Activated CD4-positive, alpha-beta memory T cell treated with anti-CD3 and anti-CD28 coated beads for 36 hours (primary cell): ENCODE results near the gene SLA2. TPM values are rescaled to one million over a fixed set of nuclear protein-coding genes. Genes with fewer than 3 reads are reported as not detected.

Experiments used
- CTCF ChIA-PET: fragments of 350-600 bp; sonication (Branson Sonifier 250); formaldehyde crosslinking; loops from one replicate; lab custom pipeline; 2021; ENCODE audit warnings: antibody characterized with exemption, inconsistent platforms; lab: Charles Lee
- POLR2A ChIA-PET: fragments of 350-600 bp; sonication (Branson Sonifier 250); formaldehyde crosslinking; loops from one replicate; lab custom pipeline; 2021; ENCODE audit warnings: antibody characterized with exemption; lab: Charles Lee
- DNase-seq: peaks from one replicate; pipeline ENCODE4 v3.0.0-alpha.2; 2020
- H3K27ac Mint-ChIP-seq: one replicate; pipeline ENCODE4 v1.8.0; 2021; ENCODE audit warnings: mixed read lengths
- H3K27me3 Mint-ChIP-seq: one replicate; pipeline ENCODE4 v1.8.0; 2021; ENCODE audit warnings: mixed read lengths
- H3K36me3 Mint-ChIP-seq: one replicate; pipeline ENCODE4 v1.8.0; 2021; ENCODE audit warnings: mixed read lengths
- H3K4me1 Mint-ChIP-seq: one replicate; pipeline ENCODE4 v1.8.0; 2021; ENCODE audit warnings: low read depth, mixed read lengths
- H3K4me3 Mint-ChIP-seq: one replicate; pipeline ENCODE4 v1.8.0; 2021; ENCODE audit warnings: mild to moderate bottlenecking, mixed read lengths
- H3K9me3 Mint-ChIP-seq: one replicate; pipeline ENCODE4 v1.8.0; 2021; ENCODE audit warnings: mixed read lengths
- intact Hi-C: fragments of 100-400 bp; cut with micrococcal nuclease; formaldehyde crosslinking; loops from one replicate; pipeline ENCODE4 v1.15.1; 2023
- total RNA-seq, 2 experiments: library from RNA; stranded (reverse); gene quantifications; one replicate each; pipeline ENCODE4 v1.2.3, GENCODE V29; 2021

The SLA2 gene
- total RNA-seq, 2 experiments from 2014 or later: 47.1 to 47.7 TPM

- Mint-ChIP-seq H3K27ac (no peak overlapping the region), H3K27me3 (no peaks in the 10 kb centered on the region), H3K4me3 (no peak overlapping the region), H3K36me3 (peaks cover 2% of the 10 kb centered on the region), H3K4me1 (no peaks in the 10 kb centered on the region), H3K9me3 (no peaks in the 10 kb centered on the region)
- no peak for DNase-seq
- CTCF ChIA-PET: interaction anchor here (0.7 to 1.2 kb wide), 3 partner anchors 84 to 678 kb away, joined by 3 to 4 read pairs (median 3); no protein-coding TSS in a partner anchor
- POLR2A ChIA-PET: no interaction called here
- intact Hi-C loops: no loop called here
Measured at GRCh38 chr20:36670665-36671357, 24.8 kb upstream of the SLA2 start.

GRCh38 chr20:36666181-36666740 is 20.3 kb upstream of the SLA2 start:
- intact Hi-C loops: no loop called here
- ChIA-PET CTCF (interaction anchor here (0.6 to 1.2 kb wide), 5 partner anchors 14 to 142 kb away, joined by 3 to 8 read pairs (median 4); no protein-coding TSS in a partner anchor), POLR2A (no interaction called here)
- H3K36me3 Mint-ChIP-seq: peaks cover 7% of the 10 kb centered on the region
- no peak for DNase-seq
- no peaks in the 10 kb centered on the region for H3K27me3 Mint-ChIP-seq
- H3K4me3 Mint-ChIP-seq: no peak overlapping the region
- no peaks in the 10 kb centered on the region for H3K9me3 Mint-ChIP-seq
- no peak overlapping the region for H3K27ac Mint-ChIP-seq
- no peaks in the 10 kb centered on the region for H3K4me1 Mint-ChIP-seq

- Mint-ChIP-seq H3K4me1 (peaks cover 9% of the 10 kb centered on the region), H3K27ac (no peak overlapping the region), H3K9me3 (no peaks in the 10 kb centered on the region), H3K36me3 (peaks cover 7% of the 10 kb centered on the region), H3K4me3 (no peak overlapping the region), H3K27me3 (no peaks in the 10 kb centered on the region)
- DNase-seq: no peak
- ChIA-PET POLR2A (no interaction called here), CTCF (no interaction called here)
- intact Hi-C loops: no loop called here
Measured at GRCh38 chr20:36663031-36663430, 17.0 kb upstream of the SLA2 start.

- peak overlapping the region; percentile 40 for H3K27ac Mint-ChIP-seq
- no peak for DNase-seq
Measured at GRCh38 chr20:36658300-36658699, 12.3 kb upstream of the SLA2 start.

GRCh38 chr20:36656733-36657132 is 10.7 kb upstream of the SLA2 start:
- ChIA-PET POLR2A (interaction anchor here (2.5 kb wide), 1 partner anchor 11 kb away, joined by 9 read pairs; the partner anchor contains the start of gene SLA2), CTCF (interaction anchor here (2.4 kb wide), 1 partner anchor 152 kb away, joined by 9 read pairs; no protein-coding TSS in a partner anchor)
- no peak overlapping the region for H3K27ac Mint-ChIP-seq
- DNase-seq: no peak
- H3K4me1 Mint-ChIP-seq: peaks cover 13% of the 10 kb centered on the region
- no peaks in the 10 kb centered on the region for H3K9me3 Mint-ChIP-seq
- no peaks in the 10 kb centered on the region for H3K27me3 Mint-ChIP-seq
- no peak overlapping the region for H3K4me3 Mint-ChIP-seq
- intact Hi-C loops: no loop called here
- H3K36me3 Mint-ChIP-seq: peaks cover 8% of the 10 kb centered on the region

More at GRCh38 chr20:36658300-36658699, 12.3 kb upstream of the SLA2 start:
- no peaks in the 10 kb centered on the region for H3K27me3 Mint-ChIP-seq
- H3K4me1 Mint-ChIP-seq: peaks cover 13% of the 10 kb centered on the region
- ChIA-PET CTCF (interaction anchor here (1.3 to 2.4 kb wide), 2 partner anchors 16 to 150 kb away, joined by 3 to 9 read pairs; no protein-coding TSS in a partner anchor), POLR2A (interaction anchor here (0.6 to 1.1 kb wide), 2 partner anchors 14 to 62 kb away, joined by 3 read pairs; no protein-coding TSS in a partner anchor)
- H3K9me3 Mint-ChIP-seq: no peaks in the 10 kb centered on the region
- peaks cover 5% of the 10 kb centered on the region for H3K36me3 Mint-ChIP-seq
- no peak overlapping the region for H3K4me3 Mint-ChIP-seq
- intact Hi-C loops: no loop called here

- H3K9me3 Mint-ChIP-seq: no peaks in the 10 kb centered on the region
- peaks cover 9% of the 10 kb centered on the region for H3K36me3 Mint-ChIP-seq
- no peak overlapping the region for H3K27ac Mint-ChIP-seq
- ChIA-PET POLR2A (interaction anchor here (1.0 to 2.5 kb wide), 2 partner anchors 9 to 11 kb away, joined by 4 to 9 read pairs; partner anchors contain the start of gene SLA2), CTCF (interaction anchor here (0.5 to 0.9 kb wide), 2 partner anchors 122 to 154 kb away, joined by 3 to 4 read pairs; no protein-coding TSS in a partner anchor)
- peaks cover 13% of the 10 kb centered on the region for H3K4me1 Mint-ChIP-seq
- H3K4me3 Mint-ChIP-seq: no peak overlapping the region
- no peaks in the 10 kb centered on the region for H3K27me3 Mint-ChIP-seq
- intact Hi-C loops: no loop called here
- DNase-seq: no peak
Measured at GRCh38 chr20:36655004-36655403, 9.0 kb upstream of the SLA2 start.

GRCh38 chr20:36654506-36654905 is 8.5 kb upstream of the SLA2 start:
- POLR2A ChIA-PET: interaction anchor here (2.5 kb wide), 1 partner anchor 9 kb away, joined by 9 read pairs; the partner anchor contains the start of gene SLA2

GRCh38 chr20:36653456-36653855 is 7.5 kb upstream of the SLA2 start:
- intact Hi-C loops: no loop called here
- no peak for DNase-seq
- Mint-ChIP-seq H3K9me3 (no peaks in the 10 kb centered on the region), H3K36me3 (peaks cover 9% of the 10 kb centered on the region), H3K27ac (no peak overlapping the region), H3K27me3 (no peaks in the 10 kb centered on the region), H3K4me1 (peaks cover 7% of the 10 kb centered on the region), H3K4me3 (no peak overlapping the region)
- CTCF ChIA-PET: interaction anchor here (0.9 kb wide), 1 partner anchor 42 kb away, joined by 3 read pairs; no protein-coding TSS in a partner anchor
- POLR2A ChIA-PET: no interaction called here

More at GRCh38 chr20:36654506-36654905, 8.5 kb upstream of the SLA2 start:
- H3K4me3 Mint-ChIP-seq: no peak overlapping the region
- CTCF ChIA-PET: no interaction called here
- intact Hi-C loops: no loop called here
- H3K9me3 Mint-ChIP-seq: no peaks in the 10 kb centered on the region
- no peak for DNase-seq
- H3K27ac Mint-ChIP-seq: no peak overlapping the region
- H3K27me3 Mint-ChIP-seq: no peaks in the 10 kb centered on the region
- H3K36me3 Mint-ChIP-seq: peaks cover 9% of the 10 kb centered on the region
- H3K4me1 Mint-ChIP-seq: peaks cover 13% of the 10 kb centered on the region

- peaks cover 19% of the 10 kb centered on the region for H3K36me3 Mint-ChIP-seq
- CTCF ChIA-PET: interaction anchor here (0.6 to 0.9 kb wide), 3 partner anchors 34 to 126 kb away, joined by 3 to 6 read pairs (median 3); partner anchors contain the start of gene DSN1
Measured at GRCh38 chr20:36647196-36648121, 1.5 kb upstream of the SLA2 start.

GRCh38 chr20:36646678-36647077 is 682 bp upstream of the SLA2 start:
- intact Hi-C loops: no loop called here
- no peaks in the 10 kb centered on the region for H3K9me3 Mint-ChIP-seq
- peaks cover 21% of the 10 kb centered on the region for H3K36me3 Mint-ChIP-seq
- ChIA-PET CTCF (interaction anchor here (0.7 to 3.6 kb wide), 4 partner anchors 17 to 108 kb away, joined by 3 to 17 read pairs (median 6); no protein-coding TSS in a partner anchor), POLR2A (interaction anchor here (1.5 to 1.9 kb wide), 5 partner anchors 9 to 162 kb away, joined by 3 to 13 read pairs (median 5); partner anchors contain the start of genes DSN1 and RAB5IF)
- peak overlapping the region; percentile 97 for H3K4me3 Mint-ChIP-seq
- DNase-seq: no peak
- peak overlapping the region; percentile 100 for H3K27ac Mint-ChIP-seq
- no peaks in the 10 kb centered on the region for H3K27me3 Mint-ChIP-seq
- H3K4me1 Mint-ChIP-seq: peaks cover 44% of the 10 kb centered on the region

More at GRCh38 chr20:36647196-36648121, 1.5 kb upstream of the SLA2 start:
- no peaks in the 10 kb centered on the region for H3K27me3 Mint-ChIP-seq
- no peak for DNase-seq
- POLR2A ChIA-PET: interaction anchor here (1.4 to 1.5 kb wide), 2 partner anchors 15 to 86 kb away, joined by 4 to 5 read pairs; no protein-coding TSS in a partner anchor
- H3K4me1 Mint-ChIP-seq: peaks cover 37% of the 10 kb centered on the region
- no peaks in the 10 kb centered on the region for H3K9me3 Mint-ChIP-seq
- intact Hi-C loops: no loop called here
- H3K27ac Mint-ChIP-seq: peak overlapping the region; percentile 67
- no peak overlapping the region for H3K4me3 Mint-ChIP-seq

GRCh38 chr20:36645353-36645752 is 643 bp downstream of the SLA2 start:
- intact Hi-C loops: loop anchor here (2.0 kb wide), 3 partner anchors 15 to 101 kb away; partner anchors contain the start of gene NDRG3
- H3K27ac Mint-ChIP-seq: peak overlapping the region; percentile 100
- DNase-seq: no peak
- H3K27me3 Mint-ChIP-seq: no peaks in the 10 kb centered on the region
- ChIA-PET POLR2A (interaction anchor here (0.6 to 2.5 kb wide), 9 partner anchors 10 to 291 kb away, joined by 3 to 15 read pairs (median 4); partner anchors contain the start of genes DSN1, RAB5IF and TGIF2), CTCF (interaction anchor here (0.8 to 3.6 kb wide), 12 partner anchors 16 to 691 kb away, joined by 3 to 17 read pairs (median 4); partner anchors contain the start of genes DSN1, RAB5IF and SCAND1)
- peaks cover 25% of the 10 kb centered on the region for H3K36me3 Mint-ChIP-seq
- no peaks in the 10 kb centered on the region for H3K9me3 Mint-ChIP-seq
- peaks cover 47% of the 10 kb centered on the region for H3K4me1 Mint-ChIP-seq
- H3K4me3 Mint-ChIP-seq: peak overlapping the region; percentile 97
